SK-N-SH (cell line): ENCODE measurements around the gene SLC29A1. TPM values are rescaled to one million over a fixed set of nuclear protein-coding genes. Genes with fewer than 3 reads are reported as not detected.
A peak's percentile ranks its signal among the peaks of the same experiment; 100 is the strongest.

ENCODE experiments used
- CTCF ChIA-PET: fragments of 300-600, 350-600 bp; formaldehyde crosslinking; extraction: SDS; loops from one replicate; lab custom pipeline; 2021; lab: Yijun Ruan, JAX
- POLR2A ChIA-PET: fragments of 350-600 bp; sonication (Branson Sonifier 250); formaldehyde crosslinking; extraction: SDS; loops from one replicate; lab custom pipeline; 2020; ENCODE audit warnings: antibody characterized with exemption, inconsistent platforms; lab: Yijun Ruan, JAX
- DNase-seq: peaks from one replicate; pipeline ENCODE4 v3.0.0; 2012
- H2AFZ ChIP-seq: fragments of 200-600 bp; sonication (generic); 2 replicates; pipeline ENCODE4 v1.8.1; 2016; ENCODE audit warnings: antibody characterized with exemption, mild to moderate bottlenecking, low read depth
- H3F3A ChIP-seq: fragments of 200-600 bp; sonication (generic); replicated peaks from 2 replicates; pipeline ENCODE3; 2016; ENCODE audit warnings: antibody characterized with exemption, mild to moderate bottlenecking; ENCODE audit not compliant: insufficient read depth
- H3K27ac ChIP-seq, 2 experiments: fragments of 200-500 bp in 1 of 2; fragments of 200-600 bp in 1 of 2; sonication (Bioruptor generic) in 1 of 2; sonication (generic), shearing (Covaris generic) in 1 of 2; 2 replicates each; pipeline versions ENCODE4 v1.5.1 to v1.6.1; 2014 to 2016; ENCODE audit warnings: low read depth in 2 of 2, inconsistent platforms in 1 of 2, low read length in 1 of 2, mild to moderate bottlenecking in 1 of 2, mixed read lengths in 1 of 2
- H3K27me3 ChIP-seq: fragments of 200-600 bp; sonication (generic), shearing (Covaris generic); 2 replicates; pipeline ENCODE4 v1.6.1; 2016; ENCODE audit warnings: mixed run types; ENCODE audit not compliant: insufficient read depth
- H3K36me3 ChIP-seq, 2 experiments: fragments of 200-500 bp in 1 of 2; fragments of 200-600 bp in 1 of 2; sonication (Bioruptor generic) in 1 of 2; sonication (generic) in 1 of 2; replicated peaks in 1 of 2; 2 replicates each; pipeline versions ENCODE3 to v1.5.1; 2014 to 2016; ENCODE audit warnings: low read length in 1 of 2, mild to moderate bottlenecking in 1 of 2; ENCODE audit not compliant: insufficient read depth in 2 of 2, control insufficient read depth in 1 of 2
- H3K4me1 ChIP-seq, 2 experiments: fragments of 200-500 bp in 1 of 2; fragments of 200-600 bp in 1 of 2; sonication (Bioruptor generic) in 1 of 2; sonication (generic), shearing (Covaris generic) in 1 of 2; 2 replicates each; pipeline versions ENCODE4 v1.5.1 to v1.6.1; 2014 to 2016; ENCODE audit warnings: low read depth in 1 of 2, low read length in 1 of 2, mixed run types in 1 of 2; ENCODE audit not compliant: insufficient read depth in 2 of 2, control insufficient read depth in 1 of 2
- H3K4me2 ChIP-seq: fragments of 200-600 bp; sonication (generic), shearing (Covaris generic); 2 replicates; pipeline ENCODE4 v1.6.1; 2017; ENCODE audit warnings: mixed run types
- H3K4me3 ChIP-seq, 2 experiments: fragments of 200-500 bp in 1 of 2; fragments of 200-600 bp in 1 of 2; sonication (Bioruptor generic) in 1 of 2; sonication (generic), shearing (Covaris generic) in 1 of 2; 2 replicates each; pipeline versions ENCODE4 v1.5.1 to v1.8.1; 2014 to 2016; ENCODE audit warnings: low read depth in 2 of 2, inconsistent platforms in 1 of 2, low read length in 1 of 2, mild to moderate bottlenecking in 1 of 2, mixed read lengths in 1 of 2, moderate library complexity in 1 of 2
- H3K79me2 ChIP-seq: fragments of 200-600 bp; sonication (generic); 2 replicates; pipeline ENCODE4 v1.8.1; 2017; ENCODE audit warnings: mild to moderate bottlenecking; ENCODE audit not compliant: insufficient read depth
- H3K9ac ChIP-seq: fragments of 200-600 bp; sonication (generic); 2 replicates; pipeline ENCODE4 v1.6.1; 2017; ENCODE audit warnings: mixed run types
- H3K9me2 ChIP-seq: fragments of 200-600 bp; sonication (generic); 2 replicates; pipeline ENCODE4 v1.6.1; 2017; ENCODE audit warnings: mixed run types
- H3K9me3 ChIP-seq: fragments of 200-600 bp; sonication (generic); 2 replicates; pipeline ENCODE4 v1.6.1; 2017; ENCODE audit warnings: mixed run types, mild to moderate bottlenecking, moderate library complexity
- H4K20me1 ChIP-seq: fragments of 200-600 bp; sonication (generic); 2 replicates; pipeline ENCODE4 v1.6.1; 2017; ENCODE audit warnings: mild to moderate bottlenecking, mixed run types; ENCODE audit not compliant: insufficient read depth
- CTCF ChIP-seq: fragments of 200-600 bp; sonication (generic); IDR thresholded peaks from 2 replicates; pipeline ENCODE4 v1.6.1; 2017; ENCODE audit warnings: antibody characterized with exemption, mild to moderate bottlenecking, moderate library complexity
- EP300 ChIP-seq, 2 experiments: IDR thresholded peaks; 2 replicates each; pipeline versions ENCODE4 v1.4.0 to v1.6.1; 2012; ENCODE audit warnings: borderline replicate concordance in 1 of 2, low read depth in 1 of 2, low read length in 1 of 2
- EZH2phosphoT487 ChIP-seq: fragments of 200-600 bp; sonication (generic); IDR thresholded peaks from 2 replicates; pipeline ENCODE4 v1.6.1; 2017; ENCODE audit warnings: low read depth, mixed run types, mild to moderate bottlenecking, antibody characterized with exemption, moderate library complexity, borderline replicate concordance
- FOSL2 ChIP-seq: IDR thresholded peaks from 2 replicates; pipeline ENCODE4 v1.4.0; 2012; ENCODE audit warnings: low read depth, mild to moderate bottlenecking, moderate library complexity, borderline replicate concordance
- FOXM1 ChIP-seq: IDR thresholded peaks from 2 replicates; pipeline ENCODE4 v1.4.0; 2012; ENCODE audit warnings: low read depth, mild to moderate bottlenecking
- GABPA ChIP-seq: IDR thresholded peaks from 2 replicates; pipeline ENCODE4 v1.4.0; 2012; ENCODE audit warnings: low read depth, mild to moderate bottlenecking
- MEF2A ChIP-seq: IDR thresholded peaks from 2 replicates; pipeline ENCODE4 v1.4.0; 2012; ENCODE audit warnings: low read depth, borderline replicate concordance
- MXI1 ChIP-seq: IDR thresholded peaks from 2 replicates; pipeline ENCODE4 v1.6.1; 2012; ENCODE audit warnings: mild to moderate bottlenecking, low read depth, low read length, improper control_type of control experiment
- REST ChIP-seq: IDR thresholded peaks from 2 replicates; pipeline ENCODE4 v1.6.1; 2012; ENCODE audit warnings: mild to moderate bottlenecking, low read depth, low read length, moderate library complexity
- SMC3 ChIP-seq: IDR thresholded peaks from 2 replicates; pipeline ENCODE4 v1.6.1; 2012; ENCODE audit warnings: low read depth, low read length, improper control_type of control experiment
- TAF1 ChIP-seq: IDR thresholded peaks from 2 replicates; pipeline ENCODE4 v1.6.1; 2012; ENCODE audit warnings: low read depth, mild to moderate bottlenecking, low read length, moderate library complexity, borderline replicate concordance
- YY1 ChIP-seq: IDR thresholded peaks from 2 replicates; pipeline ENCODE4 v1.4.0; 2012; ENCODE audit warnings: low read depth, mild to moderate bottlenecking
- WGBS: methylation state at CpG from one replicate; pipeline ENCODE4 v1.1.6; 2017; ENCODE audit warnings: low lambda C conversion rate; 5-methylcytosine and 5-hydroxymethylcytosine counted together
- polyA plus RNA-seq, 3 experiments: library from polyadenylated mRNA; depleted of rRNA; stranded (reverse); fragments of >200 nt; gene quantifications; 2 replicates each; pipeline ENCODE4 v1.2.3, GENCODE V29; 2012
- TF ChIP-seq, protein P1 (sequence below): fragments of 150-350 bp; IDR thresholded peaks from 2 replicates; pipeline ENCODE4 v1.6.1; 2016; ENCODE audit warnings: mild to moderate bottlenecking, low read depth, low read length
- TF ChIP-seq, protein P2 (sequence below): fragments of 150-350 bp; IDR thresholded peaks from 2 replicates; pipeline ENCODE4 v1.6.1; 2017; ENCODE audit warnings: antibody characterized with exemption, low read length, low read depth, borderline replicate concordance
- TF ChIP-seq, protein P3 (sequence below): IDR thresholded peaks from 2 replicates; pipeline ENCODE4 v1.4.0; 2012; ENCODE audit warnings: low read depth
- TF ChIP-seq, protein P4 (sequence below): IDR thresholded peaks from 2 replicates; pipeline ENCODE4 v1.4.0; 2012; ENCODE audit warnings: low read depth, borderline replicate concordance

The SLC29A1 gene
- polyA plus RNA-seq, 1 of the 3 experiments (the other 2 are of a cell fraction): 44.5 TPM

DNA sequence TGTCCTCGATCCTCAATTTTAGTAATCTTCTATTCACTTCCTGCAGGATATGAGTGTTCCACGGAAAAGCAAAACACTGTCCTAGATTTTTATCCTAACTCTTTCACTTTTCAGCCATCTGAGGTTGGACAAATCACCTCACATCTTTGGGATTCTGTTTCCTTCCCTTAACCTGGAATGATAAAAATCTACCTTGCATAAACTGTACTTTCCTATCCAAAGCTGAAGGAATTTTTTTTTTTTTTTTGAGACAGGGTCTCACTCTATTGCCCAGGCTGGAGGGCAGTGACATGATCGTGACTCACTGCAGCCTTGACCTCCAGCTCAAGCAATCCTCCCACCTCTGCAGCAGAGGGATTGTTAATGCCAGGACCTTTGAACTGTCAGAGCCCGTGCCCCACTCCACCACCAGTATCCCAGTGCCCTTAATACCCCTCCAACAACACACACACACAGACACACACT, 44.3 kb upstream of the SLC29A1 start:
- Histone ChIP-seq H4K20me1 (no peaks in the 10 kb centered on the region), H3F3A (peaks cover 14% of the 10 kb centered on the region), H3K27ac (no peak overlapping the region), H2AFZ (0 out of 2 replicates have a peak overlapping the region, but pooled peaks have one; percentile 9)
- 38% methylated on average over 4 of the region's 4 CpGs for WGBS
- no peak for TF ChIP-seq FOXM1
- no peak for TF ChIP-seq SMC3
- TF ChIP-seq MXI1: no peak
- TF ChIP-seq, protein P1, sequence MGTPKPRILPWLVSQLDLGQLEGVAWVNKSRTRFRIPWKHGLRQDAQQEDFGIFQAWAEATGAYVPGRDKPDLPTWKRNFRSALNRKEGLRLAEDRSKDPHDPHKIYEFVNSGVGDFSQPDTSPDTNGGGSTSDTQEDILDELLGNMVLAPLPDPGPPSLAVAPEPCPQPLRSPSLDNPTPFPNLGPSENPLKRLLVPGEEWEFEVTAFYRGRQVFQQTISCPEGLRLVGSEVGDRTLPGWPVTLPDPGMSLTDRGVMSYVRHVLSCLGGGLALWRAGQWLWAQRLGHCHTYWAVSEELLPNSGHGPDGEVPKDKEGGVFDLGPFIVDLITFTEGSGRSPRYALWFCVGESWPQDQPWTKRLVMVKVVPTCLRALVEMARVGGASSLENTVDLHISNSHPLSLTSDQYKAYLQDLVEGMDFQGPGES: no peak
- no peak for TF ChIP-seq YY1
- TF ChIP-seq EZH2phosphoT487: no peak
- TF ChIP-seq, protein P2, sequence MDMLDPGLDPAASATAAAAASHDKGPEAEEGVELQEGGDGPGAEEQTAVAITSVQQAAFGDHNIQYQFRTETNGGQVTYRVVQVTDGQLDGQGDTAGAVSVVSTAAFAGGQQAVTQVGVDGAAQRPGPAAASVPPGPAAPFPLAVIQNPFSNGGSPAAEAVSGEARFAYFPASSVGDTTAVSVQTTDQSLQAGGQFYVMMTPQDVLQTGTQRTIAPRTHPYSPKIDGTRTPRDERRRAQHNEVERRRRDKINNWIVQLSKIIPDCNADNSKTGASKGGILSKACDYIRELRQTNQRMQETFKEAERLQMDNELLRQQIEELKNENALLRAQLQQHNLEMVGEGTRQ: no peak
- no peak for TF ChIP-seq MEF2A
- TF ChIP-seq EP300 (IDR thresholded peaks at IDR 0.05; ENCODE audit: borderline replicate concordance in 1 of 2, low read depth in 1 of 2, low read length in 1 of 2): no peak
- TF ChIP-seq REST: no peak
- TF ChIP-seq CTCF: no peak
- no peak for TF ChIP-seq GABPA
- TF ChIP-seq, protein P3, sequence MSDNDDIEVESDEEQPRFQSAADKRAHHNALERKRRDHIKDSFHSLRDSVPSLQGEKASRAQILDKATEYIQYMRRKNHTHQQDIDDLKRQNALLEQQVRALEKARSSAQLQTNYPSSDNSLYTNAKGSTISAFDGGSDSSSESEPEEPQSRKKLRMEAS: no peak
- no peak for TF ChIP-seq FOSL2
- TF ChIP-seq TAF1: no peak
- TF ChIP-seq, protein P4, sequence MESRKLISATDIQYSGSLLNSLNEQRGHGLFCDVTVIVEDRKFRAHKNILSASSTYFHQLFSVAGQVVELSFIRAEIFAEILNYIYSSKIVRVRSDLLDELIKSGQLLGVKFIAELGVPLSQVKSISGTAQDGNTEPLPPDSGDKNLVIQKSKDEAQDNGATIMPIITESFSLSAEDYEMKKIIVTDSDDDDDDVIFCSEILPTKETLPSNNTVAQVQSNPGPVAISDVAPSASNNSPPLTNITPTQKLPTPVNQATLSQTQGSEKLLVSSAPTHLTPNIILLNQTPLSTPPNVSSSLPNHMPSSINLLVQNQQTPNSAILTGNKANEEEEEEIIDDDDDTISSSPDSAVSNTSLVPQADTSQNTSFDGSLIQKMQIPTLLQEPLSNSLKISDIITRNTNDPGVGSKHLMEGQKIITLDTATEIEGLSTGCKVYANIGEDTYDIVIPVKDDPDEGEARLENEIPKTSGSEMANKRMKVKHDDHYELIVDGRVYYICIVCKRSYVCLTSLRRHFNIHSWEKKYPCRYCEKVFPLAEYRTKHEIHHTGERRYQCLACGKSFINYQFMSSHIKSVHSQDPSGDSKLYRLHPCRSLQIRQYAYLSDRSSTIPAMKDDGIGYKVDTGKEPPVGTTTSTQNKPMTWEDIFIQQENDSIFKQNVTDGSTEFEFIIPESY: no peak
- TF ChIP-seq, all 33 proteins: peak for 0
- no peaks in the 10 kb centered on the region for H3K9me2 ChIP-seq
- H3K4me2 ChIP-seq: no peak overlapping the region
- POLR2A ChIA-PET: no interaction called here
- no peak overlapping the region for H3K9ac ChIP-seq
- no peaks in the 10 kb centered on the region; a peak in 1 of 4 replicates for H3K4me1 ChIP-seq
- no peak overlapping the region for H3K4me3 ChIP-seq
- H3K9me3 ChIP-seq: no peaks in the 10 kb centered on the region
- no peaks in the 10 kb centered on the region; the same call in 1 of the 2 replicates for H3K27me3 ChIP-seq
- no peak for DNase-seq
- H3K79me2 ChIP-seq: no peaks in the 10 kb centered on the region
- CTCF ChIA-PET: interaction anchor here (1.7 kb wide), 1 partner anchor 58 kb away, joined by 4 read pairs; no protein-coding TSS in a partner anchor
- no peaks in the 10 kb centered on the region for H3K36me3 ChIP-seq
